GM12878 (cell line): ENCODE measurements around the gene SNRPA1.

ENCODE experiments used
- DPF2 ChIP-seq: fragments of 450-650 bp; IDR thresholded peaks from 2 replicates; pipeline ENCODE4 v1.6.1; 2017; ENCODE audit warnings: mild to moderate bottlenecking
- TF ChIP-seq, protein P1 (sequence below): IDR thresholded peaks from 2 replicates; pipeline ENCODE4 v1.6.1; 2011; ENCODE audit warnings: borderline replicate concordance, low read depth, mild to moderate bottlenecking, moderate library complexity, low read length; ENCODE audit not compliant: insufficient read depth, poor library complexity, severe bottlenecking

- TF ChIP-seq DPF2: no peak
- TF ChIP-seq, protein P1, sequence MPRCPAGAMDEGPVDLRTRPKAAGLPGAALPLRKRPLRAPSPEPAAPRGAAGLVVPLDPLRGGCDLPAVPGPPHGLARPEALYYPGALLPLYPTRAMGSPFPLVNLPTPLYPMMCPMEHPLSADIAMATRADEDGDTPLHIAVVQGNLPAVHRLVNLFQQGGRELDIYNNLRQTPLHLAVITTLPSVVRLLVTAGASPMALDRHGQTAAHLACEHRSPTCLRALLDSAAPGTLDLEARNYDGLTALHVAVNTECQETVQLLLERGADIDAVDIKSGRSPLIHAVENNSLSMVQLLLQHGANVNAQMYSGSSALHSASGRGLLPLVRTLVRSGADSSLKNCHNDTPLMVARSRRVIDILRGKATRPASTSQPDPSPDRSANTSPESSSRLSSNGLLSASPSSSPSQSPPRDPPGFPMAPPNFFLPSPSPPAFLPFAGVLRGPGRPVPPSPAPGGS: no peak
Measured at GRCh38 chr15:101248274-101248673, 46.8 kb downstream of the SNRPA1 start.
